Stimulated activated CD4-positive, alpha-beta T cell treated with anti-CD3 and anti-CD28 coated beads, TNF-alpha, amount 100 ng/mL, for 24 hours (primary cell): ENCODE measurements around the gene GMPS.
"Not testable (repeated sequence)": the region's sequence is repeated elsewhere in the genome, so short reads cannot be mapped to it uniquely, and the experiment has no call there.

Experiments used
- DNase-seq, 3 experiments: peaks; one replicate each; pipeline ENCODE4 v3.0.0-alpha.2; 2020; ENCODE audit warnings: low read depth in 3 of 3

Gene GMPS

GRCh38 chr3:155941354-155941753 is 70.9 kb downstream of the GMPS start:
- no peak for DNase-seq

- no peak for DNase-seq
Measured at GRCh38 chr3:155944081-155944480, 73.6 kb downstream of the GMPS start.

GRCh38 chr3:155946178-155946577 is 75.7 kb downstream of the GMPS start:
- DNase-seq, result no peak

GRCh38 chr3:155948476-155948875 is 78.0 kb downstream of the GMPS start:
- no peak for DNase-seq

- no peak for DNase-seq
Measured at GRCh38 chr3:155949453-155950217, 79.2 kb downstream of the GMPS start.

GRCh38 chr3:155956508-155957411 is 86.3 kb downstream of the GMPS start:
- no peak for DNase-seq

GRCh38 chr3:155957412-155957880 is 87.0 kb downstream of the GMPS start:
- no peak for DNase-seq

- DNase-seq, result no peak
Measured at GRCh38 chr3:155958676-155959075, 88.2 kb downstream of the GMPS start.

- no peak for DNase-seq
Measured at GRCh38 chr3:155960060-155960459, 89.6 kb downstream of the GMPS start.

- not testable (repeated sequence) for DNase-seq
Measured at GRCh38 chr3:155961044-155961443, 90.6 kb downstream of the GMPS start.

- no peak for DNase-seq
Measured at GRCh38 chr3:155963570-155963969, 93.1 kb downstream of the GMPS start.

- no peak for DNase-seq
Measured at GRCh38 chr3:155970398-155970797, 99.9 kb downstream of the GMPS start.

- DNase-seq, result no peak
Measured at GRCh38 chr3:155972885-155973584, 102.6 kb downstream of the GMPS start.

GRCh38 chr3:155978324-155978723 is 107.9 kb downstream of the GMPS start:
- no peak for DNase-seq

- DNase-seq, result no peak
Measured at GRCh38 chr3:155979746-155980145, 109.3 kb downstream of the GMPS start.

GRCh38 chr3:155981669-155982068 is 111.2 kb downstream of the GMPS start:
- no peak for DNase-seq

- no peak for DNase-seq
Measured at GRCh38 chr3:155983834-155984474, 113.5 kb downstream of the GMPS start.

- no peak for DNase-seq
Measured at GRCh38 chr3:155984791-155985417, 114.5 kb downstream of the GMPS start.

GRCh38 chr3:155989536-155989935 is 119.1 kb downstream of the GMPS start:
- DNase-seq, result no peak

GRCh38 chr3:155991212-155991611 is 120.8 kb downstream of the GMPS start:
- no peak for DNase-seq

- no peak for DNase-seq
Measured at GRCh38 chr3:155991847-155992246, 121.4 kb downstream of the GMPS start.
